Measurements from ENCODE around the gene GPR132. TPM values are rescaled to one million over a fixed set of nuclear protein-coding genes. Genes with fewer than 3 reads are reported as not detected.

GPR132 gene
- total RNA-seq, 1 experiment from 2014 or later, result 0.20 TPM

- H2BK15ac ChIP-seq (ENCODE audit: low read depth, low read length), result no peak overlapping the region
- no peaks in the 10 kb centered on the region for H3K79me1 ChIP-seq (ENCODE audit: insufficient read depth, low read depth, low read length, poor library complexity, severe bottlenecking)
- H4K8ac ChIP-seq (replicated peaks; ENCODE audit: insufficient read length, low read depth, low read length), result no peak overlapping the region
- no peaks in the 10 kb centered on the region for H4K20me1 ChIP-seq (ENCODE audit: control insufficient read depth, insufficient read depth, insufficient read length)
- H3K4ac ChIP-seq (ENCODE audit: low read depth, low read length), result no peak overlapping the region
- no peak overlapping the region for H3K56ac ChIP-seq (ENCODE audit: insufficient read length, low read depth, low read length)
- H4K5ac ChIP-seq (ENCODE audit: insufficient read length, low read depth, low read length), result no peak overlapping the region
- no peak overlapping the region for H2AFZ ChIP-seq (ENCODE audit: low read length)
- H4K91ac ChIP-seq (ENCODE audit: insufficient read length, low read depth, low read length), result no peak overlapping the region
- H3K79me2 ChIP-seq (ENCODE audit: insufficient read depth, low read length), result no peaks in the 10 kb centered on the region
- H2AK5ac ChIP-seq (ENCODE audit: insufficient read length, low read length), result no peak overlapping the region
- H3K14ac ChIP-seq (ENCODE audit: insufficient read depth, low read length), result no peak overlapping the region
- no peaks in the 10 kb centered on the region for H3K27me3 ChIP-seq (ENCODE audit: insufficient read depth, low read length)
- Mint-ChIP-seq H3K9me3 (no peaks in the 10 kb centered on the region), H3K27me3 (ENCODE audit: low read depth) (peaks cover 17% of the 10 kb centered on the region), H3K4me1 (peaks cover 8 to 12% of the 10 kb centered on the region in 2 experiments; a peak in 3 of 4 replicates), H3K27ac (no peak overlapping the region), H3K4me3 (no peak overlapping the region), H3K36me3 (ENCODE audit: insufficient read depth in 1 of 3, low read depth in 3 of 3) (no peaks in the 10 kb centered on the region)
- H3K27ac ChIP-seq (ENCODE audit: insufficient read length, low read depth, low read length), result no peak overlapping the region
- no peak overlapping the region for H3T11ph ChIP-seq (ENCODE audit: low read length)
- no peak overlapping the region for H2BK5ac ChIP-seq (ENCODE audit: insufficient read length, low read length)
- H2BK20ac ChIP-seq (ENCODE audit: low read depth, low read length, poor library complexity, severe bottlenecking), result no peak overlapping the region
- H3K18ac ChIP-seq (ENCODE audit: insufficient read length, low read depth, low read length), result no peak overlapping the region
- H3K4me1 ChIP-seq (ENCODE audit: insufficient read depth, low read length), result no peaks in the 10 kb centered on the region; the same call in 1 of the 2 replicates
- H3K23ac ChIP-seq (ENCODE audit: insufficient read length, low read depth, low read length), result no peak overlapping the region
- H3K4me2 ChIP-seq (ENCODE audit: insufficient read depth, insufficient read length, low read length), result no peak overlapping the region
- no CpG with 5 or more reads among the region's 7 CpGs for WGBS (ENCODE audit: extremely low coverage, insufficient read length, low lambda C conversion rate)
- H3K9ac ChIP-seq (ENCODE audit: extremely low read depth, insufficient read length, low read length), result no peak overlapping the region
- TF ChIP-seq CTCF (conservative IDR thresholded peaks at IDR 0.05), result no peak
- DNase-seq, result no peak
- no peak overlapping the region for H2BK12ac ChIP-seq (ENCODE audit: insufficient read length, low read depth, low read length)
- H2BK120ac ChIP-seq (ENCODE audit: low read depth, low read length, poor library complexity, severe bottlenecking), result no peak overlapping the region
- H3K9me3 ChIP-seq (ENCODE audit: control insufficient read depth, low read depth, low read length), result no peaks in the 10 kb centered on the region
- no peaks in the 10 kb centered on the region for H3K23me2 ChIP-seq (ENCODE audit: insufficient read length, low read depth, low read length, poor library complexity, severe bottlenecking)
These were observed 5.5 kb upstream of the GPR132 start for GRCh38 chr14:105070760-105071137.

All from H9 (cell line).